ENCODE results near the gene REEP6.

DNA sequence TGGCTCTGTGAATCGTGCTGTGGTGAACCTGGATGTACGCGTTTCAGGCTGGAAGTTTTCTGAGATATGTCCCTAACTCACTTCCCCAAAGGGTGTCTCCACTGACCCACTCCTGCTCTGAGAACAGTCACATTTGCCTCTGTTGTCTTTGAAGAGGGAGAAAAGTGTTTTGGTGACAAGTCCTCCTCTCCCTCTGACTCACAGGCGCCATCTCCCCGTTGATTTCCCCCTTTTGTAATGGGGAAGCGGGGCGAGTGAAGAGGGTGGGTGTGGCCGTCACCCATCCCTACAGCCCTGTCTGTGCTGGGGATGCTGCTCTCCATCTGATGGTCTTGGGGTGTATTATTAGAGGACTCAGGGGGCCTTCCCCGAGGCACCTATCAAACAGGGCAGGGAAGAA lies 31.5 kb upstream of the REEP6 start:
- TF ChIP-seq, protein P1, sequence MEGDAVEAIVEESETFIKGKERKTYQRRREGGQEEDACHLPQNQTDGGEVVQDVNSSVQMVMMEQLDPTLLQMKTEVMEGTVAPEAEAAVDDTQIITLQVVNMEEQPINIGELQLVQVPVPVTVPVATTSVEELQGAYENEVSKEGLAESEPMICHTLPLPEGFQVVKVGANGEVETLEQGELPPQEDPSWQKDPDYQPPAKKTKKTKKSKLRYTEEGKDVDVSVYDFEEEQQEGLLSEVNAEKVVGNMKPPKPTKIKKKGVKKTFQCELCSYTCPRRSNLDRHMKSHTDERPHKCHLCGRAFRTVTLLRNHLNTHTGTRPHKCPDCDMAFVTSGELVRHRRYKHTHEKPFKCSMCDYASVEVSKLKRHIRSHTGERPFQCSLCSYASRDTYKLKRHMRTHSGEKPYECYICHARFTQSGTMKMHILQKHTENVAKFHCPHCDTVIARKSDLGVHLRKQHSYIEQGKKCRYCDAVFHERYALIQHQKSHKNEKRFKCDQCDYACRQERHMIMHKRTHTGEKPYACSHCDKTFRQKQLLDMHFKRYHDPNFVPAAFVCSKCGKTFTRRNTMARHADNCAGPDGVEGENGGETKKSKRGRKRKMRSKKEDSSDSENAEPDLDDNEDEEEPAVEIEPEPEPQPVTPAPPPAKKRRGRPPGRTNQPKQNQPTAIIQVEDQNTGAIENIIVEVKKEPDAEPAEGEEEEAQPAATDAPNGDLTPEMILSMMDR (conservative IDR thresholded peaks at IDR 0.05 in 1 of 2, IDR thresholded peaks at IDR 0.05 in 1 of 2; ENCODE audit: low read depth in 1 of 2, low read length in 2 of 2): no peak
- no peak for TF ChIP-seq EZH2 (IDR thresholded peaks at IDR 0.05; ENCODE audit: low read length, missing control alignments)
